HepG2 (cell line): ENCODE measurements around the gene TMC2. TPM values are rescaled to one million over a fixed set of nuclear protein-coding genes. Genes with fewer than 3 reads are reported as not detected.

Experiments
- ATF3 ChIP-seq: sonication (generic); formaldehyde crosslinking; IDR thresholded peaks from 2 replicates; pipeline ENCODE4 v1.4.0; 2020; ENCODE audit warnings: missing genetic modification reagents
- BCL3 ChIP-seq: sonication (generic); formaldehyde crosslinking; IDR thresholded peaks from 2 replicates; pipeline ENCODE4 v1.5.1; 2020; ENCODE audit warnings: mild to moderate bottlenecking, missing genetic modification reagents, moderate library complexity
- CBFB ChIP-seq: sonication (generic); formaldehyde crosslinking; IDR thresholded peaks from 2 replicates; pipeline ENCODE4 v1.4.0; 2020; ENCODE audit warnings: missing genetic modification reagents
- HES4 ChIP-seq: sonication (generic); formaldehyde crosslinking; IDR thresholded peaks from 2 replicates; pipeline ENCODE4 v1.9.0; 2021; ENCODE audit warnings: mild to moderate bottlenecking, missing genetic modification reagents, borderline replicate concordance
- MAF1 ChIP-seq: sonication (generic); formaldehyde crosslinking; IDR thresholded peaks from 2 replicates; pipeline ENCODE4 v1.5.0; 2020; ENCODE audit warnings: missing genetic modification reagents, borderline replicate concordance
- MAX ChIP-seq: IDR thresholded peaks from 2 replicates; pipeline ENCODE4 v1.6.1; 2012; ENCODE audit warnings: inconsistent platforms
- MEF2D ChIP-seq: sonication (generic); formaldehyde crosslinking; IDR thresholded peaks from 2 replicates; pipeline ENCODE4 v1.5.1; 2020; ENCODE audit warnings: mild to moderate bottlenecking, missing genetic modification reagents
- MEIS2 ChIP-seq: sonication (generic); formaldehyde crosslinking; IDR thresholded peaks from 2 replicates; pipeline ENCODE4 v1.9.0; 2021; ENCODE audit warnings: mild to moderate bottlenecking, missing genetic modification reagents
- MLLT10 ChIP-seq: sonication (generic); formaldehyde crosslinking; IDR thresholded peaks from 2 replicates; pipeline ENCODE4 v1.4.0; 2020; ENCODE audit warnings: missing genetic modification reagents
- PATZ1 ChIP-seq: sonication (generic); formaldehyde crosslinking; IDR thresholded peaks from 2 replicates; pipeline ENCODE4 v1.4.0; 2020; ENCODE audit warnings: missing genetic modification reagents
- PLSCR1 ChIP-seq: sonication (generic); formaldehyde crosslinking; IDR thresholded peaks from 2 replicates; pipeline ENCODE4 v1.5.0; 2020; ENCODE audit warnings: missing genetic modification reagents, mild to moderate bottlenecking, borderline replicate concordance
- RARG ChIP-seq: sonication (generic); formaldehyde crosslinking; IDR thresholded peaks from 2 replicates; pipeline ENCODE4 v1.4.0; 2020; ENCODE audit warnings: low read depth, mild to moderate bottlenecking, missing genetic modification reagents
- RBM22 ChIP-seq: fragments of 200-400 bp; formaldehyde crosslinking; optimal IDR thresholded peaks from 2 replicates; pipeline ENCODE3; 2017; ENCODE audit warnings: mild to moderate bottlenecking, low read length, moderate library complexity
- SMARCE1 ChIP-seq: fragments of 450-650 bp; IDR thresholded peaks from 2 replicates; pipeline ENCODE4 v1.6.1; 2017; ENCODE audit warnings: borderline replicate concordance
- TAF15 ChIP-seq: fragments of 200-400 bp; formaldehyde crosslinking; IDR thresholded peaks from one replicate; pipeline ENCODE4 v1.6.1; 2018; ENCODE audit warnings: mild to moderate bottlenecking, low read depth, low read length; ENCODE audit not compliant: poor library complexity, severe bottlenecking
- YEATS2 ChIP-seq: sonication (generic); formaldehyde crosslinking; IDR thresholded peaks from 2 replicates; pipeline ENCODE4 v1.4.0; 2020; ENCODE audit warnings: missing genetic modification reagents, borderline replicate concordance
- YY1 ChIP-seq: IDR thresholded peaks from 2 replicates; pipeline ENCODE4 v1.6.1; 2011; ENCODE audit warnings: low read length, low read depth, moderate library complexity, mild to moderate bottlenecking; ENCODE audit not compliant: insufficient read depth, insufficient replicate concordance
- ZNF556 ChIP-seq: sonication (generic); formaldehyde crosslinking; IDR thresholded peaks from 2 replicates; pipeline ENCODE4 v1.4.0; 2020; ENCODE audit warnings: mild to moderate bottlenecking, missing genetic modification reagents, borderline replicate concordance
- ZNF652 ChIP-seq: IDR thresholded peaks from 2 replicates; pipeline ENCODE4 v1.6.1; 2016; ENCODE audit warnings: low read depth, borderline replicate concordance
- ZNF704 ChIP-seq: sonication (generic); formaldehyde crosslinking; IDR thresholded peaks from 2 replicates; pipeline ENCODE4 v1.8.1; 2023; ENCODE audit warnings: mild to moderate bottlenecking, inconsistent platforms, moderate library complexity, missing genetic modification reagents, borderline replicate concordance
- ZSCAN12 ChIP-seq: sonication (generic); formaldehyde crosslinking; IDR thresholded peaks from 2 replicates; pipeline ENCODE4 v1.9.0; 2021; ENCODE audit warnings: mild to moderate bottlenecking, missing genetic modification reagents
- polyA plus RNA-seq, 8 experiments: library from polyadenylated mRNA; depleted of rRNA in 3 of 8; stranded (reverse) in 7 of 8; unstranded in 1 of 8; fragments of >200 nt; fragmentation: Illumina TruSeq in 4 of 8; extraction: Trizol in 4 of 8; gene quantifications; 2 replicates each; pipeline versions ENCODE4 v1.2.1 to v1.2.3, GENCODE V29; 2011 to 2016; ENCODE audit warnings: low read depth in 4 of 8, missing spikeins in 1 of 8, mixed read lengths in 1 of 8; ENCODE audit not compliant: insufficient read depth in 1 of 8
- total RNA-seq, 5 experiments: library from RNA; depleted of rRNA; stranded (reverse); fragments of >200 nt; fragmentation: Illumina TruSeq; extraction: Trizol; gene quantifications; 2 replicates each; pipeline ENCODE4 v1.2.3, GENCODE V29; 2016; ENCODE audit warnings: low read depth in 1 of 5
- TF ChIP-seq, protein P1 (sequence below): sonication (generic); formaldehyde crosslinking; IDR thresholded peaks from 2 replicates; pipeline ENCODE4 v1.4.0; 2020; ENCODE audit warnings: missing genetic modification reagents

The TMC2 gene
- total and polyA plus RNA-seq, 2 of the 13 experiments (the other 11 are each of a cell fraction or from before 2014, with no cell fraction given) = not detected

DNA sequence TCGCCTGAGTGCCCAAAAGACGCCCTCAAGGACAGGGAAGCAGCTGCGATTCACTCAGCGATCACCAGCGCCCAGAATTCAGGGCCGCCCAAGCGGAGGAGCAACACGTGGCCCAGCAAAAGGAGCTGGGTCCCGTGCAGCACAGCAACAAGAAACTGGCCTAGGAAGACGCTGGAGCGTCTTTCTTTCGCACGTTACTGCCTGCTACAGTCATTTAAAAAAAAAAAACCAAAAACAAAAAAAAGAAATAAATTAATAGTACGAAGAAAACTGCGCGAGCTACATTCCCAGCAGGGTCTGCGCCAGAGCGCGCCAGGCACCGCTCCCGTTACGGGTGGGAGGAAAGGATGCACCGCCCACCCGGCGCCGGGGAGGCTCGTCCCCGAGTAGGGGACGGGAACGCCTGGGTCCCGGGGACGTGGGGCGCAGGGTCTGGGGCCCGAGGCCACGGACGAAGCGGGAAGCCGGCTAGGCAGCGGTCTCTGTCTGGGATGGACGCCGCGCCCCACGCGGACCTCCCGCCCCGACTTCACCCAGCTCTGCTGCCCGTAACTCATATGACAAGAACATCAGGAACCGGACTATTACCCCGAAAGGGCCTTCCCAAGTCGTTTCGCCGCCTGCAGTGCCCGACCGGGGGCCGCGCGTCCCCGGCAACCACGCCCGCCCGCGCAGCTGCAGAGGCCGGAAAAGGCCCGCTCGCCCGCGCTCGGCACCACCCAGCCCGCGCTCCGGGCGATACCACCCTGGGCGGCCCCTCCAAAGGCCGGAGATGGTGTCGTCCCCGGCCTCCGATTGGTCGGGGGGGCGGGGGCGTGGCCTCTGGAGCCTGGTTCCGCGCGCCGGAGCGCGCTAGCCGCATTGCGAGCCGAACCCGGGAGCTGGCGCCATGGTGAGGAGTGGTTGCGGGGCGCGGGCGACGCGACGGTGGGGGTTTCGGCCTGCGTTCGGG lies 115.7 kb downstream of the TMC2 start, which contains the start of gene NOP56 (continued):
- peak; percentile 98 for TF ChIP-seq RARG (CRISPR knock-in tag)
- peak; percentile 98; the same call in 1 of the 2 replicates for TF ChIP-seq ZNF556 (CRISPR knock-in tag)
- peak; percentile 76 for TF ChIP-seq PATZ1 (CRISPR knock-in tag)
- peak; percentile 95; the same call in 1 of the 2 replicates for TF ChIP-seq PLSCR1 (CRISPR knock-in tag)
- peak; percentile 65 for TF ChIP-seq TAF15
- no peak for TF ChIP-seq RBM22
- no peak; the same call in 1 of the 2 replicates for TF ChIP-seq ZNF704
- TF ChIP-seq MAX = peak; percentile 92
- TF ChIP-seq HES4 (CRISPR knock-in tag) = no peak
- TF ChIP-seq MAF1 (CRISPR knock-in tag) = 0 out of 2 replicates have a peak, but pooled peaks have one; percentile 56
- no peak; the same call in 1 of the 2 replicates for TF ChIP-seq MLLT10 (CRISPR knock-in tag)
- peak; percentile 83 for TF ChIP-seq YY1
- peak; percentile 51; the same call in 1 of the 2 replicates for TF ChIP-seq ATF3 (CRISPR knock-in tag)
- TF ChIP-seq ZNF652 (CRISPR knock-in tag) = no peak
- TF ChIP-seq, protein P1, sequence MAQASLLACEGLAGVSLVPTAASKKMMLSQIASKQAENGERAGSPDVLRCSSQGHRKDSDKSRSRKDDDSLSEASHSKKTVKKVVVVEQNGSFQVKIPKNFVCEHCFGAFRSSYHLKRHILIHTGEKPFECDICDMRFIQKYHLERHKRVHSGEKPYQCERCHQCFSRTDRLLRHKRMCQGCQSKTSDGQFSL = no peak
- peak; percentile 73; the same call in 1 of the 2 replicates for TF ChIP-seq MEF2D (CRISPR knock-in tag)
- TF ChIP-seq ZSCAN12 (CRISPR knock-in tag) = peak; percentile 54
- peak; percentile 99 for TF ChIP-seq BCL3
- no peak for TF ChIP-seq SMARCE1
- no peak; the same call in none of the 2 replicates for TF ChIP-seq MEIS2 (CRISPR knock-in tag)
- TF ChIP-seq CBFB (CRISPR knock-in tag) = peak; percentile 78; the same call in 1 of the 2 replicates
- peak; percentile 84 for TF ChIP-seq YEATS2
